Colonic mucosa (tissue), 4 donors: Measurements from ENCODE around the gene OPCML. TPM values are rescaled to one million over a fixed set of nuclear protein-coding genes. Genes with fewer than 3 reads are reported as not detected.

Experiments
- DNase-seq: peaks from one replicate; pipeline ENCODE4 v3.0.0-alpha.2; 2020
- H3K27ac ChIP-seq: fragments of 200-600 bp; one replicate; pipeline ENCODE4 v1.8.0; 2021
- H3K27me3 ChIP-seq: fragments of 200-600 bp; one replicate; pipeline ENCODE4 v1.8.0; 2021
- H3K36me3 ChIP-seq: fragments of 200-600 bp; one replicate; pipeline ENCODE4 v1.8.0; 2021
- H3K4me1 ChIP-seq: fragments of 200-600 bp; one replicate; pipeline ENCODE4 v1.8.0; 2021; ENCODE audit warnings: mild to moderate bottlenecking
- H3K4me3 ChIP-seq: fragments of 200-600 bp; one replicate; pipeline ENCODE4 v1.8.0; 2021
- H3K9ac ChIP-seq, 2 donors: one replicate each; pipeline ENCODE4 v1.7.0; 2013; ENCODE audit warnings: control low read depth in 2 of 2, low read depth in 2 of 2, low read length in 2 of 2
- H3K9me3 ChIP-seq: fragments of 200-600 bp; one replicate; pipeline ENCODE4 v1.8.0; 2021
- intact Hi-C: fragments of 100-400 bp; cut with DNase I; formaldehyde crosslinking; loops from one replicate; pipeline ENCODE4 v1.14.1; 2022
- total RNA-seq, 2 donors: library from RNA; stranded (reverse); fragmentation: NEBNext Ultra II Directional in 1 of 2; extraction: Animal tissue kit (Norgen Biotek cat#: 25700) in 1 of 2; gene quantifications; one replicate each; pipeline ENCODE4 v1.2.1, GENCODE V29; 2021
- TF ChIP-seq, protein P1 (sequence below): fragments of 200-600 bp; IDR thresholded peaks from one replicate; pipeline ENCODE4 v1.8.0; 2022; ENCODE audit warnings: antibody characterized with exemption, mild to moderate bottlenecking
- donor health status: healthy.
- donor health status: DM: no; HTN: no; CAD: no.
- donor health status: DM: no; HTN: no; CAD: no.

OPCML gene
- total RNA-seq, 2 donors from 2014 or later, result 0.08 TPM; not detected in 1

DNA sequence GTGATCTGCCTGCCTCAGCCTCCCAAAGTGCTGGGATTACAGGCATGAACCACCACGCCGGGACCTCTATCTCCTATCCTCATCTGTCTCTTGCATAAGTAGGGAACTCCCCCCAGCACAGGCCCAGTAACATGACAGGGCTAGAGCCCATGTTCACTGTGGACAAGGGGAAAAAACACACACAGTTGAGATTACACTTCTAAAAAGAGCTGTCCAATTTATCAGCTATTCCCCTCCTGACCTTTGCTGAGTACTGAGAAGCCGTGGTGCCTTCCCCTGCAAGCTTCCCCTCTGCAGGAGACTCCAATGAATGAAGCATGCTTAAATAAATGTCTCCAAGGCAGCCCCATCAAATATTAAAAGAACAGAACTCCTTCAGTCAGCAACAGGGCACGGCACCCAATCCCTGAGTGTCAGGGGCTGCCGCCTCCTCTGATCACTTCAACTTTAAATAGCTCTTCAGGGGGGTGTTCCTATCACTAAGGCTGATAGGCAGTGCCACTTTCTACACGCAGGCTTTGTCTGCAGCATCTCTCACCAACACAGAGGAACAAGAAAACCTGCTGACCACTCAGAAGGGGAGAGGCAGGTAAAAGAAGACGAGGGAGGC lies 385.5 kb downstream of the OPCML start:
- intact Hi-C loops, result no loop called here
- H3K9me3 ChIP-seq, result no peaks in the 10 kb centered on the region

DNA sequence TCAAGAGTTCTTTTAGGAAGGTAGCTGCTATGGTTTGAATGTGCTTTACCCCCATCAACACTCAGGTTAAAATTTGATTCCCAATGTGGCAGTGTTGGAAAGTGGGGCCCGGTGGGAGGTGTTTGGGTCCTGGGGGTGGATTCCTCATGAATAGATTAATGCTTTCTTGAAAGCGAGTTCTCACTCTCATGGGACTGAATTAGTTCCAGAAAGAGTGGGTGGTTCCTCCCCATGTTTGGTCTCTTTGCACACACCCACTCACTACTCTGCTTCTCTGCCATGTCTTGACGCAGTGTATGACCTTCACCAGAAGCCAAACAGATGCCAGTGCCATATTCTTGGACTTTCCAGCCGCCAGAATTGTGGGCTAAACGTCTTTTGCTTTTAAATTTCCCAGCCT lies 394.4 kb downstream of the OPCML start:
- intact Hi-C loops, result loop anchor here (5.0 kb wide), 1 partner anchor 684 kb away; no protein-coding TSS in a partner anchor
- H3K4me3 ChIP-seq, result no peak overlapping the region
- H3K27me3 ChIP-seq, result no peaks in the 10 kb centered on the region
- H3K9ac ChIP-seq, result no peak overlapping the region
- H3K27ac ChIP-seq, result no peak overlapping the region
- DNase-seq, result no peak
- H3K9me3 ChIP-seq, result no peaks in the 10 kb centered on the region
- H3K36me3 ChIP-seq, result no peaks in the 10 kb centered on the region
- H3K4me1 ChIP-seq, result no peaks in the 10 kb centered on the region
- TF ChIP-seq, protein P1, sequence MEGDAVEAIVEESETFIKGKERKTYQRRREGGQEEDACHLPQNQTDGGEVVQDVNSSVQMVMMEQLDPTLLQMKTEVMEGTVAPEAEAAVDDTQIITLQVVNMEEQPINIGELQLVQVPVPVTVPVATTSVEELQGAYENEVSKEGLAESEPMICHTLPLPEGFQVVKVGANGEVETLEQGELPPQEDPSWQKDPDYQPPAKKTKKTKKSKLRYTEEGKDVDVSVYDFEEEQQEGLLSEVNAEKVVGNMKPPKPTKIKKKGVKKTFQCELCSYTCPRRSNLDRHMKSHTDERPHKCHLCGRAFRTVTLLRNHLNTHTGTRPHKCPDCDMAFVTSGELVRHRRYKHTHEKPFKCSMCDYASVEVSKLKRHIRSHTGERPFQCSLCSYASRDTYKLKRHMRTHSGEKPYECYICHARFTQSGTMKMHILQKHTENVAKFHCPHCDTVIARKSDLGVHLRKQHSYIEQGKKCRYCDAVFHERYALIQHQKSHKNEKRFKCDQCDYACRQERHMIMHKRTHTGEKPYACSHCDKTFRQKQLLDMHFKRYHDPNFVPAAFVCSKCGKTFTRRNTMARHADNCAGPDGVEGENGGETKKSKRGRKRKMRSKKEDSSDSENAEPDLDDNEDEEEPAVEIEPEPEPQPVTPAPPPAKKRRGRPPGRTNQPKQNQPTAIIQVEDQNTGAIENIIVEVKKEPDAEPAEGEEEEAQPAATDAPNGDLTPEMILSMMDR, result no peak

More for the DNA sequence above, 385.5 kb downstream of the OPCML start:
- TF ChIP-seq, protein P1, result no peak
- Histone ChIP-seq H3K27ac (no peak overlapping the region), H3K4me1 (no peaks in the 10 kb centered on the region), H3K9ac (no peak overlapping the region), H3K36me3 (no peaks in the 10 kb centered on the region), H3K4me3 (no peak overlapping the region), H3K27me3 (no peaks in the 10 kb centered on the region)
- DNase-seq, result no peak

DNA sequence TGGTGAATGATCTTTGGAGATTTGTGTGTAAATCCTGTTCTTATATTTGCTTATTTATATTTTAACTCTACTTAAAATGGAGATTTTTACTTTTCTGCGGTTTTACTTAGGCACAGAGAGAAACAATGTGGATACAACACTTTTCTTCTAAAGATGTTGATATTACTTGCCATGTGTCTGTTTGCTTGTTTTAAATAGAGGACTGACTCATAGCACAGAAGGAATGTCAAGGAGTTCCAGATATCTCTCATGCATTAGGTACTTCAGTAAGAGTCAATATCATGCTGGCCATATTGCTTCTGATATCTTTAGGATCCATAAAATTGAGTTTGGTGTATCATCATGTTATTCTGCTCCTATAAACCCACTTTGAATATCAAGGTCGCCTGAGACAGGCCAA lies 395.0 kb downstream of the OPCML start:
- no peaks in the 10 kb centered on the region for H3K9me3 ChIP-seq
- TF ChIP-seq, protein P1, result no peak
- intact Hi-C loops, result loop anchor here (5.0 kb wide), 1 partner anchor 685 kb away; no protein-coding TSS in a partner anchor

DNA sequence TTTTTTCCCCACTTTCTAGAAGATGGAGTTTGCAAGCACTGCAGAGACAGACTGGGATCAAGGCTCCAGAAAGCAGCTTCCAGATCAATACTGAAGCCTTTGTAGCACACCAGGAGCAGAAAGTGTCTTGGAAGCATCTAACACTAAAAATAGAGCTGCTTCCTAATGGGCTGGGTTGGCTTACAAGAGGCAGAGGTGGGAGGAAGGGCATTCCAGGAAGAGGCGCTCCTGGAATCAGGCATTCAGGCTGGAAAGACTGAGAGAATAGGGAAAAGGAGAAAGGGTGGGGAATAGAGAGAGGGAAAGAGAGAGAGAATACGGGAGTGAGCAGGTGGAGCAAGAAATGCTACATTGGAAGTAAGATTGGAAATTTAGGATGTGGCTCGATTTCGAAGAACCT lies 395.9 kb downstream of the OPCML start:
- no peak overlapping the region for H3K27ac ChIP-seq
- no peaks in the 10 kb centered on the region for H3K4me1 ChIP-seq
- H3K36me3 ChIP-seq, result no peaks in the 10 kb centered on the region
- intact Hi-C loops, result loop anchor here (5.0 kb wide), 1 partner anchor 686 kb away; no protein-coding TSS in a partner anchor
- H3K27me3 ChIP-seq, result no peaks in the 10 kb centered on the region
- TF ChIP-seq, protein P1, result no peak
- no peak overlapping the region for H3K9ac ChIP-seq
- H3K4me3 ChIP-seq, result no peak overlapping the region
- no peak for DNase-seq
- H3K9me3 ChIP-seq, result no peaks in the 10 kb centered on the region

More for the DNA sequence above, 395.0 kb downstream of the OPCML start:
- Histone ChIP-seq H3K36me3 (no peaks in the 10 kb centered on the region), H3K4me1 (no peaks in the 10 kb centered on the region), H3K9ac (no peak overlapping the region), H3K27ac (no peak overlapping the region), H3K27me3 (no peaks in the 10 kb centered on the region), H3K4me3 (no peak overlapping the region)
- no peak for DNase-seq

DNA sequence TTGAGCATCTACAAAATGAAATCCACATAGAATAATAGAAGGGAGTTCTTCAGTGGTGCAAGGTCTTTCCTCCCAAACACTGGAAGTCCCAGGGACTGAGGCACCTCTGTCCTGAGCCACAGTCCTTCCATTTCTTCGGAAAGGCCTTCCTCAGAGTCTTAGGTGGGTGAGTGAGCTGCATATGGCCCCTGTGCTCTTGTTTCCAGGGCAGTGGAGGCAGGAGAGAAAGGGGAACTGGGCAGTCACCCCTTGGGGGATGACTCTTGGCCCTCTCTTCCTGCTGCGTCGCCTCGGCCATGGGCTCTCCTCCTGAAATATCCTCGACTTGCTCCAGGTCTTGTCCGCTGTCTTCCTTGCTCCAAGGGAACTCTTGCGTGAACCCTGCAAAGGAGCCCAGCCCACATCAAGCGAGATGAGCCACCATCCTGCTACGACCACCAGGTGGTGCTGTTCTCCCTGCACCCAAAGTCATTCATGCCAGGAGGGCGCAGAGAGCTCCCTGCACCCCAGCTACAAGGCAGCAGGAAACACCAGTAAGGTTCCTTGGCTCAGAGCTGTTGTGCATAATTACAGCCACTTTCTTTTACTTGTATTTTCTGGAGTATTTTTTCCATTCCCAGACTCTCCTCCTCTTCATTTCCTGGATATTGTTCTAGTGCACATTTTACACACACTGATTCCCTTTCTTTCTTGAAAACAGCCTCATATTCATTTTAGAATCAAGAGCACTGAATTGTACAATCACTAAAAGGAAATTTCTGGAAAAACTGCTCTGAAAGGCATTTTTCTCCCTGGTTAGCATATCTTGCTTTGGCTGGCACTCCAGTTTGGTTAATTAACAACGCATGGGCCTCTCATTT lies 397.8 kb downstream of the OPCML start:
- no peaks in the 10 kb centered on the region for H3K9me3 ChIP-seq
- H3K9ac ChIP-seq, result no peak overlapping the region
- H3K4me3 ChIP-seq, result no peak overlapping the region
- no peak overlapping the region for H3K27ac ChIP-seq
- DNase-seq, result peak; percentile 52
- H3K27me3 ChIP-seq, result no peaks in the 10 kb centered on the region
- H3K36me3 ChIP-seq, result no peaks in the 10 kb centered on the region
- H3K4me1 ChIP-seq, result no peaks in the 10 kb centered on the region
- TF ChIP-seq, protein P1, result peak; percentile 66
- intact Hi-C loops, result loop anchor here (5.0 kb wide), 1 partner anchor 688 kb away; no protein-coding TSS in a partner anchor
